Activated naive CD4-positive, alpha-beta T cell treated with anti-CD3 and anti-CD28 coated beads, Interleukin-2, amount 10 ng/mL, durations not matched to agents 7 days and 5 days (primary cell): ENCODE data around the gene STAB2.

Source experiments
- CTCF ChIA-PET: fragments of 350-600 bp; sonication (Branson Sonifier 250); formaldehyde crosslinking; loops from one replicate; lab custom pipeline; 2021; ENCODE audit warnings: antibody characterized with exemption; lab: Charles Lee
- DNase-seq: peaks from one replicate; pipeline ENCODE4 v3.0.0-alpha.2; 2020
- H3K27ac Mint-ChIP-seq: one replicate; pipeline ENCODE4 v1.8.0; 2021; ENCODE audit warnings: mild to moderate bottlenecking, moderate library complexity, mixed read lengths
- H3K27me3 Mint-ChIP-seq: one replicate; pipeline ENCODE4 v1.8.0; 2021; ENCODE audit warnings: mild to moderate bottlenecking, mixed read lengths
- H3K36me3 Mint-ChIP-seq: one replicate; pipeline ENCODE4 v1.8.0; 2021; ENCODE audit warnings: mixed read lengths
- H3K4me1 Mint-ChIP-seq: one replicate; pipeline ENCODE4 v1.8.0; 2021; ENCODE audit warnings: mixed read lengths
- H3K4me3 Mint-ChIP-seq: one replicate; pipeline ENCODE4 v1.8.0; 2021; ENCODE audit warnings: mild to moderate bottlenecking, moderate library complexity, mixed read lengths
- H3K9me3 Mint-ChIP-seq: one replicate; pipeline ENCODE4 v1.8.0; 2021; ENCODE audit warnings: mixed read lengths

STAB2 gene

DNA sequence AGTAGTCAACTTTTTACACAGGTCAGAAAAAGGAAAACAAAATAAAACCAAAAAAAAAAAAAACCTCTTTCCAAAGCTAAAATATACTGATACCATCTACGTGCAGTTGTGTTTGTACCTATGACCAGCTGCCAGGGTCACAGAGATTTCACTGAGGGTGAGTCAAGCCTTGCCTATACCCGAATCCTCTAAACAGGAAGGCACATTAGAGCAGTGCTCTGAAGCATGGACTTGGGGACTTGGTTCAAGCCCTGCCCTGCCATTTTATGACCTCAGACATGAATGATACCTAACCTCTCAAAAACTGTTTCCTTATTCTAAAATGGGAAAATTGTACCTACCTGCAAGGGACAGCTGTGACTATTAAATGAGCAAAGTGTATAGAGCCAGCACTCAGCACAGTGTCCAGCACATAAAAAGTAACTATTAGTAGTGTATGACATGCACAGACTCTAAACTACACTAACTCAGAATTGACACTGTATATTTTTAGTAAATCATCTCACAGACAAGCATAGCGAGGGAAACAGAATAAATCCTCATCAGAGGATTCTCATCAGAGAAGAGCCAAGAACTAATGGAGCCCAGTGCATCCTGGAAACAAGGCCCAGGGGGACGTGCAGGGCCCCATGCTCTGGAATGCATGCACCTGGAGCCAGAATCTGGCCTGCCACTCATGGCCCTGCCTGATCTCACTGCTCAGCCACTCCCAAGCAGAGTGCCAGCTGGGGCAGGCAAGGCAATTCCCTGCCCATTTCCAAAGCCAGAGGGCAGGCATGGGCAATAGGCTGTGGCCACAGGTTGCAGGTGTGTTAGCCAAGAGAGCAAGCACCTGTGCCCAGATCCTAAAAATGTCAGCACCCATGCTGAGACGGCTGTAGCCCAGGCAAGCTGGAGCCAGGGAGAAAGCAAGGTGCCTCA lies 196.9 kb downstream of the STAB2 start:
- Mint-ChIP-seq H3K27me3 (no peaks in the 10 kb centered on the region), H3K9me3 (no peaks in the 10 kb centered on the region), H3K36me3 (peaks cover 5% of the 10 kb centered on the region), H3K4me1 (no peaks in the 10 kb centered on the region), H3K27ac (no peak overlapping the region), H3K4me3 (no peak overlapping the region)
- CTCF ChIA-PET = no interaction called here
- no peak for DNase-seq

DNA sequence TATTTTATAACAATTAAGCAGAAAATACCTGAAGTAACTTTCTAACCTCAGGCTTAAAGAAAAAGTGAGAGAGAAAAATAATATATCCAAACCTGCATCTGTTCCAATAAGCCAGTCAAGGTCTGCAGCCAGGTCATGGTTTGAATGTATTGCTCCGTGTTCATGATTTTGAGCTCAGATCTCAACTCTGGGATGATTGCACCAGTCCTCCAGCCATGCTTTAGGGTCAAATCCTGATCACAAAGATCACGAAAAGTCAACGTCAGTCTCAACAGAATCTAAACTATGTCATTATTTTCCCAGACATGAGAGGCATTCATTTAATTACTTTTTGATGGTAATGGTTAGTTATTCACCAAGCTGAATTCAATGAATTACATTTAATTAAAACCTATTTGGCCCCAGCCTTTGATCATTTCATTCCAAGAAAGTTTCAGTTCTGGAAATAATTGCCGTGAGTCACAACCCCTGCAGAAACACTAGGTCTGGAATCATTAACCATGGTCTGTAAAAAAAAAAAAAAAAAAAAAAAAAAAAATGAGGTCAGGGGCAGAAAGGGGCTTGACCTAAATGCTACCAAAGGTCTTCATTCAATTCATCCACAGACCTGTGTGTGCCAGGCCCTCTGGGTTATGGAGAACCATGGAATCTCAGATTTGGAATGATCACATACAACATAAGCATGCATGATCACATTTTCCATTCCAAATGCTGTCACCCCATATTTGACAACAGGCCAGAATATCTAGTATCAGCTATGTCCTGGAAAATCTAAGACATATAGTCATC lies 198.4 kb downstream of the STAB2 start:
- no peaks in the 10 kb centered on the region for H3K27me3 Mint-ChIP-seq
- H3K4me1 Mint-ChIP-seq = no peaks in the 10 kb centered on the region
- CTCF ChIA-PET = no interaction called here
- no peak overlapping the region for H3K27ac Mint-ChIP-seq
- H3K4me3 Mint-ChIP-seq = no peak overlapping the region
- H3K9me3 Mint-ChIP-seq = no peaks in the 10 kb centered on the region
- no peak for DNase-seq
- H3K36me3 Mint-ChIP-seq = peaks cover 5% of the 10 kb centered on the region

DNA sequence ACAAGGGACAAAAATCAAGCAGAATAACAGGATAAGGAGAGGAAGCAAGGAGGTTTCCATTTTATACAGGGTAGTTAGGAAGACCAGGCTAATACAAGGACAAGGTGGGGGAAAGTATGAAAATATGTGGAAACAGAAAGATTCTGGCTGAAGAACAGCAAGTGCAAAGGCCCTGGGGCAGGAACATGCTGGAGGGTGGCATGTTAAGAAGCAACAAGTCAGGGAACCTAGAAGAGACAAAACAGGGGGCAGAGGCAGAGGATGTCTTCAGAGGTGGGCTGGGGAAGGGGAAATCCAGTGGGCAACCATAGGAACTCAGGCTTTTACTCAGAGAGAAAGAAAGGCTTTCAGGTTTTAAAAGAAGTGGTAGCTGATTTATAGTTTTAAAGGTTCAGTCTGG lies 199.1 kb downstream of the STAB2 start:
- H3K27me3 Mint-ChIP-seq = no peaks in the 10 kb centered on the region
- peaks cover 5% of the 10 kb centered on the region for H3K36me3 Mint-ChIP-seq
- no peak overlapping the region for H3K4me3 Mint-ChIP-seq
- no peak overlapping the region for H3K27ac Mint-ChIP-seq
- CTCF ChIA-PET = no interaction called here
- no peaks in the 10 kb centered on the region for H3K4me1 Mint-ChIP-seq
- no peaks in the 10 kb centered on the region for H3K9me3 Mint-ChIP-seq
- no peak for DNase-seq

DNA sequence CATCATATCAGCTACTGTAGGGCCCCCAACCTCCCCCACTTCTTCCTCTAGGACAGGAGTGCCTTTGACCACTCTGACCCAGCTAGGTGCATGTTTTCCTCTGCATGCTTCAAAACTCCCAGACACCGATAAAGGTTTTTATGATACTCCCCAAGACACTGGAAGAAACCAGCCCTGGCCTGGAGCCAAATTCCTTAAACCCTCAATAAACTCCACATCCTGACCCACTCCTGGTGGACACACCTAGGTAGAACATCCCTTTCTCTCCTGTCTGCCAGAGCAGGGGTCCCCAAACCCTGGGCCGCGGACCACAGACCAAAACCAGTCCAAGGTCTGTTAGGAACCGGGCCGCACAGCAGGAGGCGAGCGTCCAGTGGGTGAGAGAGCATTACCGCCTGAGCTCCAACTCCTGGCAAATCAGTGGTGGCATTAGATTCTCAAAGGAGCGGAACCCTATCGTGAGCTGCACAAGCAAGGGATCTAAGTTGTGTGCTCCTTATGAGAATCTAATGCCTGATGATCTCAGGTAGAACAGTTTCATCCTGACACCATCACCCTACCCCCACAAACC lies 204.4 kb downstream of the STAB2 start:
- Mint-ChIP-seq H3K27me3 (no peaks in the 10 kb centered on the region), H3K4me3 (no peak overlapping the region), H3K27ac (no peak overlapping the region), H3K36me3 (no peaks in the 10 kb centered on the region), H3K4me1 (no peaks in the 10 kb centered on the region), H3K9me3 (no peaks in the 10 kb centered on the region)
- DNase-seq = no peak
- CTCF ChIA-PET = no interaction called here

DNA sequence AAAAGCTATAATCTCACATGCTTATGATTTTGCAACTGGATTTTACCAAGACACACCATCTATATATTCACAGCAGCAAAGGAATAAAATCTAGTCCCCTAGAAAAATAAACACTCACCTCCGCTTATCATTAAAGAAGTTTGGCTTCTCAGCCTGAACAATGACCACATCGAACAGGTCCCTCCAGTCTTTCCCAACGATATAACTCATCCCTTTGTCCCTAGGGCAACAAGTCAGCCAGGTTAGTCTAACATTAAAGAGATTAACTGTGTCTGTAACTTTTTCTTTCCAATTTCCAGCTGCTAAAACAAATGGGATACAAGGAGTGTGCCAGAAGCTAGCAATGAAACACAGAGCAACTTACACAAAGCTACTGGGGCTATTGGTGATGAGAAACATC lies 206.0 kb downstream of the STAB2 start:
- Mint-ChIP-seq H3K27me3 (no peaks in the 10 kb centered on the region), H3K4me3 (no peak overlapping the region), H3K36me3 (peaks cover 4% of the 10 kb centered on the region), H3K4me1 (no peaks in the 10 kb centered on the region), H3K27ac (no peak overlapping the region), H3K9me3 (no peaks in the 10 kb centered on the region)
- DNase-seq = no peak
- CTCF ChIA-PET = no interaction called here

DNA sequence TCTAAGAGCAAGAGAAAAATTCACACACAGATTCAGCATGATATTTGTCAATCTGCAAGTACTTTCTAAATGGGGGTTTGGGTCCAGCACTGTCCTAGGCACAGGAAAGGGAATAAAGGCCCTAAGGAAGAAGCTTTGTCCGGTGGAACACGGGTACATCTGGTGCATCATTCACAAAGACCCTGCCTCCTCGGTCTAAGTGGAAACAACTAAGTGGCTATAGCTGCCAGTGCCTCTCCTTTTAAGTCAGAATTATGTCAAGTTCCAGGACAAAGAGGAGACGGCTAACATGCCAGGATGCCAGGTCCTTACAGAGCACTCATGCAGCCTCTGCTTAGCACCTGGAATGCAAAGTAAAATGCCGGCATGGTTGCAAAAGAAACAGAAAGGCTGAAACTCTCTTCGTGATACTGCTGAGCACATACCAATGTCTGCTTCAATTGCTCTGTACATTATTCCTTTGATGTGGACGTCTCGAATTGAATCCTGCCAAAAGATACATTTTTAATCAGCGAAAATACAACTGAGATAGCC lies 206.5 kb downstream of the STAB2 start:
- Mint-ChIP-seq H3K4me3 (no peak overlapping the region), H3K27me3 (no peaks in the 10 kb centered on the region), H3K36me3 (peaks cover 4% of the 10 kb centered on the region), H3K27ac (no peak overlapping the region), H3K4me1 (no peaks in the 10 kb centered on the region), H3K9me3 (no peaks in the 10 kb centered on the region)
- DNase-seq = no peak
- CTCF ChIA-PET = no interaction called here

DNA sequence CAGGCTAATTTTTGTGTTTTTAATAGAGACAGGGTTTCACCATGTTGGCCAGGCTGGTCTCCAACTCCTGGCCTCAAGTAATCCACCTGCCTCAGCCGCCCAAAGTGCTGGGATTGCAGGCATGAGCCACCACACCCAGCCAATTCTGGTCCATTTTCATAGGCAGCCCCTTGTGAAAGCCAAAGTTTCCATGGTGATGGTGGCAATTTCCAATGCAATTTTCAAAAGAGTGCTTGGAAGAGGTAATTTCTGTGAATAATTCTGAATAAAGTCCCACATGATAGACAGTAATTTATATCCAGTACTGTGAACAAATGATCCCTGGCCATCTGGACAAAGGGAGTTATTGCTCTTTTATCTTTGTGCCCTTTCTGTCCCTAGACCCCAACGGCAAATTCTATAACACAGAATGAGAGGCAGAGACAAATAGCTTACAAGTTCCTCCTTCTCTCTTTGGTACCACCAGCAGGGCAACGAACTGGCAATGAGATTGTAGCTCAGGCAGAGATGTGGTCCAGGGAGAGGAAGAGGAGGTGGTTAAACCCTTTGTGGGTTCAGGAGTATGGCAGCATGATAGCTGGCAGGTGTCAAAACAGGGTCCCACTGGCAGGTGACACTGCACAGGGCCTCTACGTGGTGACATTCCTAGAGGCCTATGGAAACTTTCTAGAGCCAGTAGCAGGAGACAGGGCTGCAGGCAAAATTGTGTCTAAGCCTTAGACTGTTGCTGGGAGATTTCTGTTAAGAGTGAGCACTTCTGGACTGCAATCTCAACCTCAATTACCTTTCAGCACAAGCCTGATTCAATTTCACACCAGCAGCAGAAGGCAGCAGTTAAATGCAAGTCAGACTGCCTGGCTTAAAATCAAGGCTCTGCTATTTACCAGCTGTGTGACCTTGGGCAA lies 207.5 kb downstream of the STAB2 start:
- Mint-ChIP-seq H3K4me3 (no peak overlapping the region), H3K27ac (no peak overlapping the region), H3K27me3 (no peaks in the 10 kb centered on the region), H3K9me3 (no peaks in the 10 kb centered on the region), H3K36me3 (peaks cover 4% of the 10 kb centered on the region), H3K4me1 (peaks cover 2% of the 10 kb centered on the region)
- CTCF ChIA-PET = no interaction called here
- DNase-seq = no peak

DNA sequence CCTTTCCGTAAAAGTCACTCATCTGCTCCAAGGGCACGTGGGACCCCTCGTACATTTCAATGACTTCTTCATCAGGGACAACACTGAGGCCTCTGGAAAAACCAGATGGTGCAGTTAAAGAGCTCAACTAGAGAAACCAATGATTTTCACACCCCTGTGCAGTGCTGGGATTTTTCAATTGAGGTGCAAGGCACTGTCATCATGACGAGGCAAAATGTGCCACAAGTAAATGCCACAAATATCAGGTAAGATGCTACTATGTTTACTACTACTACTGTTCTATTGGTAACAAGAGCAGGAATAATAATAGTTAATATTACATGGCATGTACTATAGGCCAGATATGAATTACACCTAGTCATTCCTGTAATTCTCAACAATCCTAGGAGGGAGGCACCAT lies 211.5 kb downstream of the STAB2 start:
- Mint-ChIP-seq H3K4me3 (no peak overlapping the region), H3K27ac (no peak overlapping the region), H3K27me3 (no peaks in the 10 kb centered on the region), H3K9me3 (no peaks in the 10 kb centered on the region), H3K4me1 (peaks cover 6% of the 10 kb centered on the region), H3K36me3 (peaks cover 6% of the 10 kb centered on the region)
- CTCF ChIA-PET = no interaction called here
- no peak for DNase-seq

DNA sequence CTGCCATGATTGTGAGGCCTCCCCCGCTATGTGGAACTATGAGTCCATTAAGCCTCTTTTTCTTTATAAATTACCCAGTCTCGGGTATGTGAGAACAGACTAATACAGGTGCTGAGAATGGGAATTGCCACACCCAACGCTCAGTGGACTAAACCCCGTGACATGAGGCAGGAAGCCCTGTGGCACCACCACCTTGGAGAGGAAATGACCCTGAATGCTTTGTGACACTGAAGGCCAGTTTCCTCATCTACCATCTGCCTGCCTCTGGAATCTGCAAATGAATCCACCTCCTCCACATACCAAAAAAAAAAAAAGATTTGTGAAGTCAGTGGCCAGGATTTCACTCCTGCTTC lies 212.4 kb downstream of the STAB2 start:
- Mint-ChIP-seq H3K27me3 (no peaks in the 10 kb centered on the region), H3K4me1 (peaks cover 6% of the 10 kb centered on the region)

DNA sequence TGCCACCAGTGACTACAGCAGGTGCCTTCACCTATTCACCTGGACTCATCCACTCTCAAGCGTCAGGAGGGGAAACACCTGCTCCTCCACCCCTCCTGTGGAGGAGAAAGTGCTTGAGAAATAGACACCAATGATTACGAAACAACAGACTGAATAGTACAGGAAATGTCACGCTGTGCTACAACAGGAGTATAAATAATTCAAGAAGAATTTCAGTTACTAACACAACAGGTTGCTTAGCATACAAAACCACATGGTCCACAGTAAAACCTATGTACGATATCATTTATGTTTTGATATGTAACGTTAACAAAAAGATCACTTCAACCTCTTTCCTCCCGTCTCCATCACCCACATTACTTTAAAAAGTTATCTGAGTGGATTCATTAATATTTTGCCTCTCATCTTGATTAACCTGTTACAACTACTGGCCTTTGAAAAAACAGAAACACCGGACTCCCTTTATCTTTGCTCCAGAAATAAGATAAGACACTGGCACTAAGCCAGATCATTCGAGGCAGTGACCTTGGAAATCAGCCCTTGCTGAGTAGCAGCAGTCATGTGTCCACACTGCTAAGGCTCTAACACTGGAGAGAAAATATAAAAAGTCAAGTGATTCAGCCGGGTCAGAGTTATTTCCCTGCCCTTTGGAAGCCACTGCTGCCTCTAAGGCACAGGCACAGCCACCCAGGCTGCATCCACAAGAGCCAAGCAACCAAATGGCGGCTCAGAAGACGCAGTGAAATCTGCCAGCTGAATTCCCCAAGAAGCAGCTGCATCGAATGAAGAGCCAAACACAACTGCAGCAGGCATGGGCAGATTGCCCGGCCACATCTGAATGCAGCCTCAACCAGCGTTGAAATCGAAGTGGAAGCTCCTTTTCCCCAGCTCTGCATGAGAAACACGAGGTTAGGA lies 213.0 kb downstream of the STAB2 start:
- H3K36me3 Mint-ChIP-seq = peaks cover 6% of the 10 kb centered on the region

More for the DNA sequence above, 212.4 kb downstream of the STAB2 start:
- CTCF ChIA-PET = no interaction called here
- Mint-ChIP-seq H3K9me3 (no peaks in the 10 kb centered on the region), H3K27ac (no peak overlapping the region), H3K4me3 (no peak overlapping the region), H3K36me3 (peaks cover 6% of the 10 kb centered on the region)
- DNase-seq = no peak

DNA sequence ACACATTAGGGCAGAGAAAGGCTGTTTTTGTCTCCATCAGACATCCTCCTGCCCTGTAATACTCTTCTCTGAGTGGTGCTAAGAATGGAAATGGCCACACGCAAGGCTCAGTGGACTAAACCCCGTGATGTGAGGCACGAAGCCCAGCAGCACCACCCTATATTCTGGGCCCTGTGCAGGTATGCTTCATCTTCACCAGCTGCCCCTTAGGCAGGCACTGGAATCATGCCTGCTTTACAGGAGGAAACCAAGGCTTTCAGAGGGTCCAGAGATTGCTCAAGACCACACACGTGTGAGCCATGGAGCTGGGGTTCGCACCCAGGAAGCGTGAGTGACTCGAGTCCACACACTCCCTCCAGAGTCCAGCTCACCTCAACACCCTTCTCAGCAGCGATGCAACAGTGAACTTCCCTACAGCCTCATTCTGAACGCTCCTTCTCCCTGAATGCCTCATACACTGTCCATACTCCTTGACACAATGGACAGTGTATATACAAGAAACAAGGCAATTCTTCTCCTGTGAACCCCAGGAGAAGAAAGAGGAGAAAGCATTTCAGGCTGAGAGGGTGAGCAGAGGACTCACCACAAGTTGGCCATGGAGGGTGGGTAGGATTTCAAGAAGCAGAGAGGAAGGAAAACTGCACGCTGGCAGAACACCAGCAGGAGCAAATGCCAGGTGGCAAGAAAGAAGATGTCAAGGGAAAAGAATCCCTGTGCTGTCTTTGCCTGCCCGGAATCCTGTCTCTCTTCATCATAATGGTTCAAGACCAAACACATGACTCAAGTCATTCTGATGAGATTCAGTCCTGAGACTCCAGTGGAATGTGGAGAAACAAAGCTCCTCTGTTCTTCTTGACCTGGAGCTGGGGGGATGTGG lies 214.9 kb downstream of the STAB2 start:
- H3K4me3 Mint-ChIP-seq = no peak overlapping the region
- H3K36me3 Mint-ChIP-seq = peaks cover 7% of the 10 kb centered on the region
- H3K27me3 Mint-ChIP-seq = no peaks in the 10 kb centered on the region
- no peak for DNase-seq
- H3K4me1 Mint-ChIP-seq = peaks cover 6% of the 10 kb centered on the region
- CTCF ChIA-PET = no interaction called here
- no peak overlapping the region for H3K27ac Mint-ChIP-seq
- no peaks in the 10 kb centered on the region for H3K9me3 Mint-ChIP-seq

More for the DNA sequence above, 213.0 kb downstream of the STAB2 start:
- DNase-seq = no peak
- Mint-ChIP-seq H3K4me1 (peaks cover 6% of the 10 kb centered on the region), H3K4me3 (no peak overlapping the region), H3K27ac (no peak overlapping the region), H3K27me3 (no peaks in the 10 kb centered on the region), H3K9me3 (no peaks in the 10 kb centered on the region)
- CTCF ChIA-PET = no interaction called here

DNA sequence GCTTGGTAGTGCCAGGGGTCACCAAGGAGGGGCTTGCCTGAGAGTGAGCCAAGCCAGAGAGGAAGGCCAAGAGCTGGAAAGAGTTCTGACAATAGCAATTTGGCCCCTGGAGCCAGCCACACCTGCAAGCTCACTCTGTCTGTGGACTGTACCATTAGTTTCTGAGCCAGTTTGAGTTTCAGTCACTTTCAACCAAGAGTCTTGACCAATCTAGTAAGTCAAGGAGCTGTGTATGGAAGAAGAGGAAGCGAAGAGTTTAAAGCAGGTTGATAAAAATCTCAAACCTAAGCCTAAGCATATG lies 215.5 kb downstream of the STAB2 start:
- DNase-seq = no peak
- Mint-ChIP-seq H3K36me3 (peaks cover 5% of the 10 kb centered on the region), H3K4me3 (no peak overlapping the region), H3K27ac (no peak overlapping the region), H3K27me3 (no peaks in the 10 kb centered on the region), H3K4me1 (peaks cover 6% of the 10 kb centered on the region), H3K9me3 (no peaks in the 10 kb centered on the region)
- CTCF ChIA-PET = no interaction called here
